ENCODE data around the gene LYPD6B. TPM values are rescaled to one million over a fixed set of nuclear protein-coding genes. Genes with fewer than 3 reads are reported as not detected.

The LYPD6B gene
- total and polyA plus RNA-seq, 10 of the 15 experiments (the other 5 are each of a cell fraction or from before 2014, with no cell fraction given) = 1.0 to 6.6 (median 4.0) TPM

- TF ChIP-seq NKRF (conservative IDR thresholded peaks at IDR 0.05) = no peak
- no peak for TF ChIP-seq TCF3 (IDR thresholded peaks at IDR 0.05; ENCODE audit: borderline replicate concordance, insufficient read depth, low read depth, low read length)
- TF ChIP-seq NR2C1 (IDR thresholded peaks at IDR 0.05) = no peak
- no peak for TF ChIP-seq GATAD2B (conservative IDR thresholded peaks at IDR 0.05; ENCODE audit: low read depth)
Observed at GRCh38 chr2:149062531-149062930, 24.0 kb downstream of the LYPD6B start (continued).

DNA sequence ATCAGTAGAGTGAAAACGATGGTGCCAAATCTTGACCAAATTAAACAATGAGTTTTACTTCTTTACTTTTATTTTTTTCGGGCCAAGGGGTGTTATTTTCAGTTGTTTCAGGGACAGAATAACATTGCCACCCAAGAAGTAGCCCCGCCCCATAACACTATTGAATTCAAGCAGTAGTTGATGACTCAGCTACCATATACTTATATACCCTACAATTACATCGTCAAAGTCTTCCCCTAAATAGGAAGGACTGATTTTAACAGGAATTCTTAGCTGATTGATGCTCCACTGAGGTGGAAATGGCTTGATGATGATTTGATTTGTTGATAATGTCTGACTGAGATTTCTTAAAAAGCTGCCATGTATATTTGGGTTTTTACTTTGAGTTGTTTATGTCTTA, 24.7 kb downstream of the LYPD6B start:
- no peaks in the 10 kb centered on the region for H3K4me1 ChIP-seq (ENCODE audit: control insufficient read depth, insufficient read depth, low read length)
- no peak for DNase-seq (ENCODE audit: low read depth, low spot score)
- SMC1A ChIA-PET (ENCODE audit: uncharacterized antibody, unreplicated experiment) = interaction anchor here (0.7 to 1.1 kb wide), 3 partner anchors 8 to 46 kb away, joined by 3 read pairs; no protein-coding TSS in a partner anchor
- H3K27me3 ChIP-seq (replicated peaks in 1 of 2; ENCODE audit: control insufficient read depth in 2 of 2, insufficient read depth in 2 of 2, low read length in 1 of 2) = no peaks in the 10 kb centered on the region
- no peak for ATAC-seq
- intact Hi-C loops (cut with micrococcal nuclease; ENCODE audit: unreplicated experiment) (no loop called here), in situ Hi-C loops (cut with MboI) (no loop called here)
- POLR2A ChIA-PET = no interaction called here
- H3K4me2 ChIP-seq (ENCODE audit: control insufficient read depth, insufficient read depth) = no peak overlapping the region
- no peak overlapping the region for H3K9ac ChIP-seq (ENCODE audit: control insufficient read depth, insufficient read depth, low read length)
- no peaks in the 10 kb centered on the region for H4K20me1 ChIP-seq (ENCODE audit: control insufficient read depth, insufficient read depth)
- no TSS peak for BruUV-seq (replicated peaks)
- no peak overlapping the region for H2AFZ ChIP-seq (ENCODE audit: control insufficient read depth, low read depth, low read length)
- no peaks in the 10 kb centered on the region for H3K36me3 ChIP-seq (ENCODE audit: control insufficient read depth in 2 of 2, insufficient read depth in 2 of 2, low read length in 1 of 2)
- no peak overlapping the region for H3K4me3 ChIP-seq
- no peaks in the 10 kb centered on the region for H3K79me2 ChIP-seq (ENCODE audit: control insufficient read depth, insufficient read depth, low read length)
- TF ChIP-seq STAT3 (IDR thresholded peaks at IDR 0.05; ENCODE audit: low read depth, low read length) = no peak
- no peak for TF ChIP-seq ZZZ3 (IDR thresholded peaks at IDR 0.05; ENCODE audit: control insufficient read depth, insufficient read length, low read depth)
- no peak for TF ChIP-seq MEF2A (IDR thresholded peaks at IDR 0.05; ENCODE audit: insufficient read depth, low read depth, low read length)
- no peak overlapping the region for H3K27ac ChIP-seq (ENCODE audit: control insufficient read depth, insufficient read depth)
- CTCF ChIA-PET = interaction anchor here (1.0 to 1.5 kb wide), 3 partner anchors 44 to 98 kb away, joined by 3 read pairs; no protein-coding TSS in a partner anchor
- H3K9me3 ChIP-seq (replicated peaks; ENCODE audit: control insufficient read depth, insufficient read depth, low read length) = no peaks in the 10 kb centered on the region; the same call in 2 of the 3 replicates
- WGBS (ENCODE audit: insufficient coverage, insufficient replicate concordance, low lambda C conversion rate, missing lambda C conversion rate) = 63% methylated on average over 4 of the region's 4 CpGs
- FAIRE-seq = no peak
- RAD21 ChIA-PET (ENCODE audit: unreplicated experiment) = no interaction called here
